ENCODE data around the gene GABRB2. TPM values are rescaled to one million over a fixed set of nuclear protein-coding genes. Genes with fewer than 3 reads are reported as not detected.

Gene GABRB2
- total RNA-seq, 1 experiment from 2014 or later = not detected

DNA sequence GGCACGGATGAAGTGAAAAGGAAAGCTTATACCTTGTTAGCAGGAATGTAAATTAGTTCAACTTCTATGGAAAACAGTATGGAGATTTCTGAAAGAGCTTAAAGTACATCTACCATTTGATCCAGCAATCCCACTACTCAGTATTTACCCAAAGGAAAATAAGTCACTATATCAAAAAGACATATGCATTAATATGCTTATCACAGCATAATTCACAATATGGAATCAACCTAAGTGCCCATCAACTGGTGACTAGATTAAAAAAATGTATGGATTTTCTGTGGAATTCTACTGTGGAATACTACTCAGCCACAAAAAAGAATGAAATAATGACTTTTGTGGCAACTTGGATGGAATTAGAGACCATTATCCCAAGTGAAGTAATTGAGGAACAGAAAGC, 279.6 kb downstream of the GABRB2 start:
- DNase-seq (ENCODE audit: low read depth, low spot score) = no peak
- Histone ChIP-seq H3K36me3 (ENCODE audit: control insufficient read depth in 1 of 2, insufficient read depth in 2 of 2, low read length in 2 of 2) (no peaks in the 10 kb centered on the region), H2AFZ (ENCODE audit: low read depth, low read length, poor library complexity, severe bottlenecking) (no peak overlapping the region), H4K20me1 (ENCODE audit: insufficient read depth) (no peaks in the 10 kb centered on the region), H3K79me2 (ENCODE audit: insufficient read depth, low read length) (no peaks in the 10 kb centered on the region), H3K27me3 (ENCODE audit: insufficient read depth, low read length) (no peaks in the 10 kb centered on the region), H3K27ac (ENCODE audit: low read depth, low read length) (no peak overlapping the region), H3K9me3 (ENCODE audit: control insufficient read depth in 1 of 2, insufficient read depth in 1 of 2, low read depth in 1 of 2, low read length in 2 of 2) (peaks cover 0 to 13% of the 10 kb centered on the region in 2 experiments; a peak in 3 of 4 replicates), H3K4me3 (replicated peaks in 1 of 2; ENCODE audit: low read depth in 1 of 2, low read length in 2 of 2) (no peak overlapping the region), H3K4me1 (ENCODE audit: control insufficient read depth in 1 of 2, insufficient read depth in 2 of 2, low read length in 2 of 2) (no peaks in the 10 kb centered on the region), H3K9ac (ENCODE audit: low read length) (no peak overlapping the region), H3K4me2 (ENCODE audit: low read length) (no peak overlapping the region), H3K9me2 (ENCODE audit: insufficient read depth) (no peaks in the 10 kb centered on the region)
- ATAC-seq = no peak
- intact Hi-C loops (cut with micrococcal nuclease) = no loop called here
- ChIA-PET CTCF (no interaction called here), RAD21 (ENCODE audit: low non-redundant PET in 1 of 2, low total read pairs in 2 of 2, uncharacterized antibody in 2 of 2, unreplicated experiment in 2 of 2) (no interaction called here), POLR2A (no interaction called here)
- TF ChIP-seq TCF7L2 (IDR thresholded peaks at IDR 0.05; ENCODE audit: borderline replicate concordance, extremely low read depth, insufficient read depth, insufficient read length) = no peak
- TF ChIP-seq CEBPB (IDR thresholded peaks at IDR 0.05; ENCODE audit: low read depth) = no peak
- BruUV-seq (replicated peaks) = no TSS peak

DNA sequence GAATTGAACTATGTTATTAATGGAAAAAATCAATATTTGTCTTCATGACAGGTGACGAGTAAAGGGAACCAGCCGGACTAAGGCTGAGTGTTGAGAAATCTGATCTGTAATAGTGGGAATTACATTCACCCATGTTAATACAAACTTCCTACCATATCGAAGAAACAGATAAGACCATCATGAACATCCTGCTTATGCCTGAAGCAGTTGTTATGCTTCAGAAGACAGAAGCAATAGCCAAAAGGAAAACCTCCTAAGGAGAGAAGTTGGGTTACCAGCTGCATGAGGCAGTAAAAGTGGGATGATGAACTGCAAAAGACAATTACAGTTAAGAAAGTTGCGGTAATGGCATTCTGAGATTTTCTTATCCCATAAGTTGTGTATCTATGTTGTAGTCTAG, 281.5 kb downstream of the GABRB2 start:
- Histone ChIP-seq H3K27me3 (ENCODE audit: insufficient read depth, low read length) (no peaks in the 10 kb centered on the region), H2AFZ (ENCODE audit: low read depth, low read length, poor library complexity, severe bottlenecking) (no peak overlapping the region), H3K27ac (ENCODE audit: low read depth, low read length) (no peak overlapping the region), H3K9ac (ENCODE audit: low read length) (no peak overlapping the region), H3K9me3 (ENCODE audit: control insufficient read depth in 1 of 2, insufficient read depth in 1 of 2, low read depth in 1 of 2, low read length in 2 of 2) (peaks cover 0 to 8% of the 10 kb centered on the region in 2 experiments; a peak in 2 of 4 replicates), H3K9me2 (ENCODE audit: insufficient read depth) (no peaks in the 10 kb centered on the region), H4K20me1 (ENCODE audit: insufficient read depth) (no peaks in the 10 kb centered on the region), H3K4me2 (ENCODE audit: low read length) (no peak overlapping the region), H3K36me3 (ENCODE audit: control insufficient read depth in 1 of 2, insufficient read depth in 2 of 2, low read length in 2 of 2) (no peaks in the 10 kb centered on the region), H3K4me1 (ENCODE audit: control insufficient read depth in 1 of 2, insufficient read depth in 2 of 2, low read length in 2 of 2) (no peaks in the 10 kb centered on the region), H3K4me3 (replicated peaks in 1 of 2; ENCODE audit: low read depth in 1 of 2, low read length in 2 of 2) (no peak overlapping the region), H3K79me2 (ENCODE audit: insufficient read depth, low read length) (no peaks in the 10 kb centered on the region)
- TF ChIP-seq FOSL1 (IDR thresholded peaks at IDR 0.05; ENCODE audit: low read depth) (no peak), TCF7L2 (IDR thresholded peaks at IDR 0.05; ENCODE audit: borderline replicate concordance, extremely low read depth, insufficient read depth, insufficient read length) (no peak), JUND (IDR thresholded peaks at IDR 0.05) (no peak), ZFX (IDR thresholded peaks at IDR 0.05) (no peak), EZH2 (IDR thresholded peaks at IDR 0.05) (no peak), SP1 (IDR thresholded peaks at IDR 0.05; ENCODE audit: low read depth) (no peak), SIN3A (IDR thresholded peaks at IDR 0.05; ENCODE audit: low read depth) (no peak), YY1 (IDR thresholded peaks at IDR 0.05; ENCODE audit: extremely low read depth, insufficient replicate concordance, low read depth, low read length) (no peak), RAD21 (IDR thresholded peaks at IDR 0.05; ENCODE audit: low read depth) (no peak), CBX3 (IDR thresholded peaks at IDR 0.05; ENCODE audit: low read depth) (no peak), POLR2A (IDR thresholded peaks at IDR 0.05; ENCODE audit: borderline replicate concordance, extremely low read depth, insufficient read depth, insufficient read length) (no peak), ZNF274 (IDR thresholded peaks at IDR 0.05; ENCODE audit: low read depth, low read length) (no peak), POLR2AphosphoS5 (IDR thresholded peaks at IDR 0.05; ENCODE audit: low read depth, low read length) (no peak), ZBTB33 (IDR thresholded peaks at IDR 0.05; ENCODE audit: extremely low read depth, insufficient replicate concordance, low read length) (no peak), SRF (IDR thresholded peaks at IDR 0.05; ENCODE audit: low read depth) (no peak)
- TF ChIP-seq, protein P1, sequence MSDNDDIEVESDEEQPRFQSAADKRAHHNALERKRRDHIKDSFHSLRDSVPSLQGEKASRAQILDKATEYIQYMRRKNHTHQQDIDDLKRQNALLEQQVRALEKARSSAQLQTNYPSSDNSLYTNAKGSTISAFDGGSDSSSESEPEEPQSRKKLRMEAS (IDR thresholded peaks at IDR 0.05) = no peak
- TF ChIP-seq, protein P2, sequence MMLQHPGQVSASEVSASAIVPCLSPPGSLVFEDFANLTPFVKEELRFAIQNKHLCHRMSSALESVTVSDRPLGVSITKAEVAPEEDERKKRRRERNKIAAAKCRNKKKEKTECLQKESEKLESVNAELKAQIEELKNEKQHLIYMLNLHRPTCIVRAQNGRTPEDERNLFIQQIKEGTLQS (IDR thresholded peaks at IDR 0.05) = no peak
- TF ChIP-seq, protein P3, sequence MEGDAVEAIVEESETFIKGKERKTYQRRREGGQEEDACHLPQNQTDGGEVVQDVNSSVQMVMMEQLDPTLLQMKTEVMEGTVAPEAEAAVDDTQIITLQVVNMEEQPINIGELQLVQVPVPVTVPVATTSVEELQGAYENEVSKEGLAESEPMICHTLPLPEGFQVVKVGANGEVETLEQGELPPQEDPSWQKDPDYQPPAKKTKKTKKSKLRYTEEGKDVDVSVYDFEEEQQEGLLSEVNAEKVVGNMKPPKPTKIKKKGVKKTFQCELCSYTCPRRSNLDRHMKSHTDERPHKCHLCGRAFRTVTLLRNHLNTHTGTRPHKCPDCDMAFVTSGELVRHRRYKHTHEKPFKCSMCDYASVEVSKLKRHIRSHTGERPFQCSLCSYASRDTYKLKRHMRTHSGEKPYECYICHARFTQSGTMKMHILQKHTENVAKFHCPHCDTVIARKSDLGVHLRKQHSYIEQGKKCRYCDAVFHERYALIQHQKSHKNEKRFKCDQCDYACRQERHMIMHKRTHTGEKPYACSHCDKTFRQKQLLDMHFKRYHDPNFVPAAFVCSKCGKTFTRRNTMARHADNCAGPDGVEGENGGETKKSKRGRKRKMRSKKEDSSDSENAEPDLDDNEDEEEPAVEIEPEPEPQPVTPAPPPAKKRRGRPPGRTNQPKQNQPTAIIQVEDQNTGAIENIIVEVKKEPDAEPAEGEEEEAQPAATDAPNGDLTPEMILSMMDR (IDR thresholded peaks at IDR 0.05 in 2 of 3, conservative IDR thresholded peaks at IDR 0.05 in 1 of 3; ENCODE audit: borderline replicate concordance in 1 of 3, insufficient read depth in 1 of 3, low read depth in 2 of 3, low read length in 2 of 3) = no peak
- ChIA-PET CTCF (no interaction called here), POLR2A (no interaction called here), RAD21 (ENCODE audit: low non-redundant PET in 1 of 2, low total read pairs in 2 of 2, uncharacterized antibody in 2 of 2, unreplicated experiment in 2 of 2) (no interaction called here)
- no TSS peak for BruUV-seq (replicated peaks)
- DNase-seq (ENCODE audit: low read depth, low spot score) (no peak), ATAC-seq (no peak)
- intact Hi-C loops (cut with micrococcal nuclease) = no loop called here
